HPDE6-E6E7 (cell line): ENCODE measurements around the gene UNC80.
"Not testable (repeated sequence)": the region's sequence is repeated elsewhere in the genome, so short reads cannot be mapped to it uniquely, and the experiment has no call there.

Source experiments
- DNase-seq: peaks from one replicate; pipeline ENCODE4 v3.0.0; 2011; ENCODE audit warnings: missing footprints; ENCODE audit errors: extremely low spot score

The UNC80 gene, protein sequence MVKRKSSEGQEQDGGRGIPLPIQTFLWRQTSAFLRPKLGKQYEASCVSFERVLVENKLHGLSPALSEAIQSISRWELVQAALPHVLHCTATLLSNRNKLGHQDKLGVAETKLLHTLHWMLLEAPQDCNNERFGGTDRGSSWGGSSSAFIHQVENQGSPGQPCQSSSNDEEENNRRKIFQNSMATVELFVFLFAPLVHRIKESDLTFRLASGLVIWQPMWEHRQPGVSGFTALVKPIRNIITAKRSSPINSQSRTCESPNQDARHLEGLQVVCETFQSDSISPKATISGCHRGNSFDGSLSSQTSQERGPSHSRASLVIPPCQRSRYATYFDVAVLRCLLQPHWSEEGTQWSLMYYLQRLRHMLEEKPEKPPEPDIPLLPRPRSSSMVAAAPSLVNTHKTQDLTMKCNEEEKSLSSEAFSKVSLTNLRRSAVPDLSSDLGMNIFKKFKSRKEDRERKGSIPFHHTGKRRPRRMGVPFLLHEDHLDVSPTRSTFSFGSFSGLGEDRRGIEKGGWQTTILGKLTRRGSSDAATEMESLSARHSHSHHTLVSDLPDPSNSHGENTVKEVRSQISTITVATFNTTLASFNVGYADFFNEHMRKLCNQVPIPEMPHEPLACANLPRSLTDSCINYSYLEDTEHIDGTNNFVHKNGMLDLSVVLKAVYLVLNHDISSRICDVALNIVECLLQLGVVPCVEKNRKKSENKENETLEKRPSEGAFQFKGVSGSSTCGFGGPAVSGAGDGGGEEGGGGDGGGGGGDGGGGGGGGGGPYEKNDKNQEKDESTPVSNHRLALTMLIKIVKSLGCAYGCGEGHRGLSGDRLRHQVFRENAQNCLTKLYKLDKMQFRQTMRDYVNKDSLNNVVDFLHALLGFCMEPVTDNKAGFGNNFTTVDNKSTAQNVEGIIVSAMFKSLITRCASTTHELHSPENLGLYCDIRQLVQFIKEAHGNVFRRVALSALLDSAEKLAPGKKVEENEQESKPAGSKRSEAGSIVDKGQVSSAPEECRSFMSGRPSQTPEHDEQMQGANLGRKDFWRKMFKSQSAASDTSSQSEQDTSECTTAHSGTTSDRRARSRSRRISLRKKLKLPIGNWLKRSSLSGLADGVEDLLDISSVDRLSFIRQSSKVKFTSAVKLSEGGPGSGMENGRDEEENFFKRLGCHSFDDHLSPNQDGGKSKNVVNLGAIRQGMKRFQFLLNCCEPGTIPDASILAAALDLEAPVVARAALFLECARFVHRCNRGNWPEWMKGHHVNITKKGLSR (N-terminal part only)

DNA sequence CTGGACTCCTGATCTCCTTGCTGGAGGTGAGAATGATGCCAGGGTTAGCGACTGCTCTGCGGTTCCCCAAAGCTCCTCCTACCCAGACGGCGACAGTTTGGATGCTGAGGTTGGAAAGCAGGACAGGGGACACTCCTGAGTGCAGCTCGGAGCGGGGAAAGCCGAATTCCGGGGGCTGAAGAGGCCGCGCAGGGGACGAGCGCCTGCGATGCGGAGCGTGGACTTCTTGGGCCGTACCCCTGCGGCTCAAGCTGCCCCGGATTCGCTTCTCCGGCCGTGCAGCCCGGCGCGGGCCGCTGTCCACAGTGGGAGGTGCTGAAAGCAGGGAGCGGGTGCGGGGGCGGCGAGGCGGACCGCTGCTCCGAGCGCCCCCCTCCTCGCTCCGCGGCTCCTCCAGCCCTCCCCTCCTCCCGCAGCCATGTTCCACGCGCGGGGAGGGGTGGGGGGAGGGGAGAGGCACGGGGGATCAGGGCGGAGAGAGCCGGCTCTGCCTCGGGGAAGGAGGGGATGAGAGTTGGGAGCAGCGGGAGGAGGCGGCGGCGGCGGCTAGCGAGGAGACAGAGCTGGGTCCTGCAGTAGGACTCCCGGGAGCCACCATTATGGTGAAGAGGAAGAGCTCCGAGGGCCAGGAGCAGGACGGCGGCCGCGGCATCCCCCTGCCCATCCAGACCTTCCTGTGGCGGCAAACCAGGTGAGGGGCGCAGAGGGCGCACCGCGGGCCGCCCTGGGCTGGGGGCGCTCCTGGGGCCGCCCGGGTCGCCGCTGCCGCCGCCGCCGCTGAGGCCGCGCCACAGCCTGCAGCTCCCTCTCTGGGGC is at the start of gene UNC80:
Gene UNC80 (plus strand): TSS at position 359 of the 816 bp plus-strand sequence. CDS start 241 bp downstream, at position 600.
- DNase-seq: peak; percentile 54

DNA sequence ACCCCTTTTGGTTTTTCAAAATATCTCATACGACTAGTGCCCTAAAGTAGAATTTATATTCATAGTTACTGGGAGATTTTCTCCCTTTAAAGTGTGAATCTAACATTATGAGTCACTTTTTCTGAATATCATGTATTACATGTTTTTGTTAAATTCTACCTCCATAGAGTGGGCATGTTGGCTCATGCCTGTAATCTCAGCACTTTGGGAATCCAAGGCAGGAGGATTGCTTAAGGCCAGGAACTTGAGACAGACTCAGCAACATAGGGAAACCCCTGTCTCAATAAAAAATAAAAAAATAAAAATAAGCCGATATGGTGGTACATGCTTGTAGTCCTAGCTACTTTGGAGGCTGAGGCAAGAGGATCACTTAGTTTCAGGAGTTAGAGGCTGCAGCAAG is 45.3 kb upstream of the UNC80 start:
- DNase-seq: peak; percentile 21

GRCh38 chr2:209727077-209727476 is 44.6 kb upstream of the UNC80 start:
- no peak for DNase-seq

- DNase-seq: no peak
Measured at GRCh38 chr2:209734805-209735204, 36.8 kb upstream of the UNC80 start.

DNA sequence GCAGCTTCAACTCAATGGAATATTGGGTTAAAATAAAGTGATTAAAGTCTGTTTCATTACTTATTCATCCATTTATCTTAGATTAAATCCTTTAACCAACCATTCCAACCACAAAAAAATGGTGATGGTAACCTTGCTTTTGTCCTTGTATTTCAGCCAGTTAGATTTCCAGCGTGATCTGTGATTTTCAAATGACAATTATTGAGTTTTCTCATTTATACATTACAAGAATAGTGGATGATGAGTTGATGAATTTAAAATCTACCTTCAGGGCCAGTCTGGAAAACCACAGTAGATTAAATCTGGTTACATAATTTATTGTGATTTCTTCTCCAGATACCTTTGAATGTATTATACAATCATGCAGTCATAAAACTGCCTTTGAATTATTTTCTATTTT is 29.7 kb upstream of the UNC80 start:
- no peak for DNase-seq

DNA sequence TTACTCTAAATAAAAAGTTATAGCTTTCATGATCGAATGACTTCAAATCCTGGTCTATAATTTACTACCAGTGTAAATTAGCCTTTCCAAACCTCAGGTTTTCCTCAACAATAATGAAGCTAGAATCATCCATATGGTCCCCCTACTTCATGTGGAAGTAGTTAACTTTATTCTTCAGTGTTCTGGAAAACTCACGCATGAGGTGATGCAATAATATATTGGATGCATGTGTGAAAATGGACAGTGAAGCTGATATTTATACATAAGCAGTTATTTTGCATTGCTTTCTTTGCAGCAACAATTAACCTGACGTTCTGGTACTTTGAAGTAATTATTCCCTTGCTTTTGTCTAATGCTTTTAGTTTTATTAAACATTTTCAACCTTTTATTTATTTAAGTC is 18.6 kb upstream of the UNC80 start:
- no peak for DNase-seq

DNA sequence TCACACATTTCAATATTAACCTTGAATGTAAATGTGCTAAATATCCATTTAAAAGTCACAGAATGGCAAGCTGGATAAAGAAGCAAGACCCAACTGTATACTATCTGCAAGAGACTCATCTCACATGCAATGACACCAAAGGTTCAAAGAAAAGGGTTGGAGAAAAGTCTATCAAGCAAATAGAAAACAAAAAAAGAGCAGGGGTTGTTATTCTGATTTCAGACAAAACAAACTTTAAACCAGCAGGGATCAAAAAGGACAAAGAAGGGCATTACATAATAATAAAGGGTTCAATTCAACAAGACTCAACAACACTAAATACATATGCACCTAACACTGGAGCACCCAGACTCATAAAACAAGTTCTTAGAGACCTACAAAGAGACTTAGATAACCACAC is 14.5 kb upstream of the UNC80 start:
- DNase-seq: no peak

DNA sequence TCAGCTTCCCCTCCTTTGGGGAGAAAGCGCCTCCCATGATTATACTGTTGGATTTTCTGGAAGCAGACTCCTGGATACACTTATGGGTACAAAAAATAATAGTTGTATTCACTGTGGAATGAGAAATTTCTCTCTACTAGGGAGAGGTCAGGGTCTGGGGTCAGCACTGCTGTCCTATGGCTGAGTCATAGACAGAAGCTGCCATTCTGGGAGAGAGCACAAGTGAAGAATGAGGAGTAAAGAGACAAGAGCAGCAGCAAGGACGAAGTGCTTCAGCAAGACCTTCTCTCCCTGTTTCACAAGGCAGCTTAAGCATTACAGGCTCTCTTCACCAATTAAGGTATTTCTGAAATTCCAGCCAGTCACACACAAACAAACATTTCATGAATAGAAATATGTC is 10.1 kb upstream of the UNC80 start:
- DNase-seq: no peak

DNA sequence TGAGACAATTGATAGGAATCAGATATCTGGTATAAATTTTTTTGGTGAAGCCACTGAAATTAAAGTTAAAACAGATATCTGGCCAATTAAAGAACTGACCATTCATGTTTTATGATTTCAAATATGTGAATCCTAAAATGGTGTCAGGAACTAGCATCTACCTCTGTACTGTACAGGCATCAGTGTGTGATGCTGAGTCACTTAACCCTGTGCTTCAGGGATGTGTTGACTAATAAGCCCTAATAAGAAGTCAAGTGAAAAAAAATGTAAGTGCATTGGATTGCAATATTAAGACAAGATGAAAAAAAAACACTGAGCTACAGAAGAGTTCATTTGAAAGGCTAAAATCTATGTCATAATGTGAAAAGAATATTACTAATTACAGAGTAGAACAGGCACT is 9.1 kb upstream of the UNC80 start:
- DNase-seq: peak; percentile 20

DNA sequence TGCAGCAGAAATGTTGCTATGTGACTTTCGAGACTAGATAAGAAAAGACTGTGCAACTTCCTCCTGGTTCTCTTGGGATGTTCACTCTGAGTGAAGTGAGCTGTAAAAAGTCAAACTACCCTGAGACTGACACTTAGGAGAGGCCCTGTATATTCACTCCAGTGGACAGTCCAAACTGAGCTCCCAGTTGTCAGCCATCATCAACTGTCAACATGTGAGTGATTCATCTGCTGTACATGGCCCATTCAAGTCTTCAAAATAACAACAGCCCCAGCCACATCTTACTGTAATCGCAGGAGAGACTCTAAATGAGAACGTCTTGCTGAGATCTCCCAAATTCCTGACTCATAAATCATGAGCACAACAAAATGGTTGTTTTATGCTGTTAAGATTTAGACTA is 8.5 kb upstream of the UNC80 start:
- DNase-seq: no peak

GRCh38 chr2:209766613-209767012 is 5.0 kb upstream of the UNC80 start:
- DNase-seq: no peak

- DNase-seq: no peak
Measured at GRCh38 chr2:209767316-209767715, 4.3 kb upstream of the UNC80 start.

GRCh38 chr2:209768557-209768956 is 3.1 kb upstream of the UNC80 start:
- no peak for DNase-seq

- DNase-seq: no peak
Measured at GRCh38 chr2:209772290-209772685, 656 bp downstream of the UNC80 start.

- no peak for DNase-seq
Measured at GRCh38 chr2:209773377-209773776, 1.7 kb downstream of the UNC80 start.

- DNase-seq: no peak
Measured at GRCh38 chr2:209787416-209787815, 15.8 kb downstream of the UNC80 start.

DNA sequence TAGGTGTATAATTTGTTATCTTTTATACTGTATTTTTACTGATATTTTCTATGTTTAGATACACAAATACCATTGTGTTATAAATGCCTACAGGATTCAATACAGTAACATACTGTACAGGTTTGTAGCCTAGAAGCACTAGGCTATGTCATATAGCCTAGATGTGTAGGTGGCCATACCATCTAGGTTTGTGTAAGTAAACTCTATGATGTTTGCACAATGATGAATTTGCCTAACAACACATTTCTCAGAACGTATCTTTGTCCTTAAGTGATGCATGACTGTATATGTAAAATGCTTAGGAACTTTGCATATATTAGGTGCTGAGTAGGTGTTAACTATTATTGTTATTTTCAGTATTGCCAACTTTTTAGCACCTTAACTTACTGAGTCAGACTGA is 17.3 kb downstream of the UNC80 start:
- DNase-seq: no peak

DNA sequence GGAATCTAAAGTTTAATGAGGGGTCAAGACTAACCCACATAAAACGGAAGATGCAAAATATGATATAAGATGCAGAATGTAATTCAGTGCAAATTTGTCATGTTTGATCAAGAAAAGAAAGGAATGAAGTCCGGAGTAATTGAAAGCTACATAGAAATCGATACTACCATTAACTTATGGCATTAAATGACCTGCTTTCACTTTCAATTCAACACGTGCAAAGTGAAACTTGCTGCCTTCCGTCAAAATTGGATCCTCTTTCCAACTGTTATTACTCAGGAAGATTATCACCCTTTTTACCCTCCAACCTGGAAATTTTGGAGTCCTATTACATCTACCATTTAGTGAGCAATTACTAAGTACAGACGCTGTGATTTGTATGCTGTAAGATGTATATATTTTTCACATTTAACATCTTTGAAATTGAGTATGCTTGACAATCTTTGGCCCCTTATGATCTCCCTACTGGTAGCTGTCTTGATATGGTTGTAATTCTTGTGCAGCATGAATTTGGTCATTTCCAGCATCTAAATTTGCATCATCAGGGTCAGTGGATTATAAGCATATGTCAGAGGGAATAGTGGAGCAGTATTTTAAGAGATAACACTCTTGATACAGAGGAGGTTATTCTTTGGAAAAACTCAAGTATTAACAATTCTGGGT is 18.6 kb downstream of the UNC80 start:
- DNase-seq: no peak

DNA sequence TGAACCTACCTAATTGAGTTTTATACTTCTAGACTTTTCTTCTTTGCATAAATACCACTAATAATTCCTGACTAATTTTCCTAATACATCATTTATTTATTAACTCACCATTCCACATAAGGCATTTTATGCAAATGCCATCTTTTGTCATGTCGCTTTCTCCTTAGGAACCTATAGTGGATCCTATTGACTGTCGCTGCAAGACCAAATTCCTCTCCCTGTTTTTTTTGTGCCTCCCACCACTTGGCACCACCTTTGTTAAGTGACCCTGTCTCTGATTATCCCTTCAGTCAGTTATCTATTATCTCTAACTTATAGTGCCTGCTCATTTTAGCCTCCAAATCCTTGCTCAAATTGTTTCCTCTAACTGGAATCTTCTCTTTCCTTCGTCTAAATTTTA is 19.5 kb downstream of the UNC80 start:
- no peak for DNase-seq

GRCh38 chr2:209795425-209795824 is 23.8 kb downstream of the UNC80 start:
- DNase-seq: not testable (repeated sequence)

DNA sequence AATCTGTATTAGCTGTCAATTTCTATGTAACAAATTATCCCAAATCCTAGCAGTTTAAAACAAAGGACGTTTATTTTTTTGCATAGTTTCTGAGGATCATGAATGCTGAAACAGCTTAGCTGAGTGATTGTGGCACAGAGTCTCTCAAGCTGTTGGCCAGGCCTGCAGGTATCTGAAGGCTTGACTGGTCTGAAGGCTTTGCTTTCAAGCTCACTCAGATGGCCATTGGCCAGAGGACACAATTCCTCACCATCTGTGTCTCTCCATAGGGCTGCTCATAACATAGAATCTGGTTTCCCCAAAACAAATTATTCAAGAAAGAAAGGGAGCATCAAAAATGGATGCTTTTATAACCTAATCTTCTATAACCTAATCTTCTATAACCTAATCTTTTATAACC is 33.7 kb downstream of the UNC80 start:
- no peak for DNase-seq
